Hematopoietic multipotent progenitor cell (in vitro differentiated cells): ENCODE measurements around the gene SCO1. TPM values are rescaled to one million over a fixed set of nuclear protein-coding genes. Genes with fewer than 3 reads are reported as not detected.
A peak's percentile ranks its signal among the peaks of the same experiment; 100 is the strongest.

Experiments used
- DNase-seq, 3 donors: peaks; one replicate each; pipeline ENCODE4 v3.0.0-alpha.2; 2011 to 2015; ENCODE audit warnings: low read depth in 2 of 3, low spot score in 2 of 3
- total RNA-seq: library from RNA; depleted of rRNA; stranded (reverse); fragments of >200 nt; gene quantifications from one replicate; pipeline ENCODE4 v1.2.3, GENCODE V29; 2012

SCO1 gene
- total RNA-seq, 1 donor = 16.7 TPM

DNA sequence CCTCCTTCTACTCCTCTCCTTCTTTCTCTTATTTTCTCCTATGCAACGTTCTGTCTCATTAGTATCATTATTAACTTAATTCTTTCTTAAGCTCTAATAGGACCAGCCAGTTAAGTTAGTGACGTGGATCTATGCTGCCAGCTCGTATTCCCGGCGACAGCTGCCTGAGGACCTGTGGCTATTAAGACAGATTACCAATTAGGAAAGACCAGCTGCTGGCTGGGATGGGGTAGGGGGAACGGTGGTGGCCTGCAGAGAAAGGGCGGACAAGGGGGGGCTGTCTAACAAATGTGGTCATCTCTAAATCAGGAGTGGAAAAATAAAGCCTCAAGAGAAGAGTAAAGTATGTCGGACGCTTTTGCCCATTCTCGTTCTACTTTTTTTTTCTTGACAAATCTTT, 39.5 kb downstream of the SCO1 start:
- DNase-seq = no peak

DNA sequence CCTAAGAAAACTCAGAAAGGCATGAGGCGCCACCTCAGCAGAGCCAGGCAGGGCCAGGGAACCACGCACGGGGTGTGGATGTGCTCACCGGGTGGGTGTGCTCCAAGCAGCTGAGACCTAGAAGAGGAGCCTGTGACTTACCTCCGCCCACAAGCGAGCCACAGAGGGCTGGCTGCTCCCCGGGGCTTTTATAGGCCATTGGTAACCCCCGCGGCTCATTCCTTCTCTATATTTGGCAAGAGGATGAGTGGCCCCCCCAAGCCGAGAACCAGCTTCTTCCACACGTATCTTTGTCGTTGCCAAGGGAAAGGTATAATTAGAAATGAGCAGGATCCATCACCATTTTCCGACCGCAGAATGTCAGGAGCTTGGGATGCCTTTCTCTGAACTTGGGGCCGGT, 40.2 kb downstream of the SCO1 start, which contains the start of gene MYH3:
TSS of gene MYH3 (minus strand) at position 162 of the 400 bp plus-strand sequence. CDS start 2,245 bp downstream, outside the sequence.
- DNase-seq = no peak

DNA sequence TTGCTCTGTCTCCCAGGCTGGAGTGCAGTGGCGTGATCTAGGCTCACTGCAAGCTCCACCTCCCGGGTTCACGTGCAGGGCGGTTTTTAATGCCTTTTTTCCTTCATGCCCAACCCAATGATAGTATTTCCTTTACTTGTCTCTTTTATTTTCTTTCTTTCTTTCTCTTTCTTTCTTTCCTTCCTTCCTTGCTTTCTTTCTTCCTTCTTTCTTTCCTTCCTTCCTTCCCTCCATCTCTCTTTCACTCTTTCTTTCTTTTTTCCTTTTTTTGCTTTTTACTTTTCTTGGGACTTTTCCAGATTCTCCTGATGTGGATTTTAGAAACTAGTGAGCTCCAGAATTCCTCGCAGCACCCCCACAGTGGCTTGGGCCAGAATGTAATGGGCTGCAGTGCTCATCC, 43.3 kb downstream of the SCO1 start:
- no peak for DNase-seq

DNA sequence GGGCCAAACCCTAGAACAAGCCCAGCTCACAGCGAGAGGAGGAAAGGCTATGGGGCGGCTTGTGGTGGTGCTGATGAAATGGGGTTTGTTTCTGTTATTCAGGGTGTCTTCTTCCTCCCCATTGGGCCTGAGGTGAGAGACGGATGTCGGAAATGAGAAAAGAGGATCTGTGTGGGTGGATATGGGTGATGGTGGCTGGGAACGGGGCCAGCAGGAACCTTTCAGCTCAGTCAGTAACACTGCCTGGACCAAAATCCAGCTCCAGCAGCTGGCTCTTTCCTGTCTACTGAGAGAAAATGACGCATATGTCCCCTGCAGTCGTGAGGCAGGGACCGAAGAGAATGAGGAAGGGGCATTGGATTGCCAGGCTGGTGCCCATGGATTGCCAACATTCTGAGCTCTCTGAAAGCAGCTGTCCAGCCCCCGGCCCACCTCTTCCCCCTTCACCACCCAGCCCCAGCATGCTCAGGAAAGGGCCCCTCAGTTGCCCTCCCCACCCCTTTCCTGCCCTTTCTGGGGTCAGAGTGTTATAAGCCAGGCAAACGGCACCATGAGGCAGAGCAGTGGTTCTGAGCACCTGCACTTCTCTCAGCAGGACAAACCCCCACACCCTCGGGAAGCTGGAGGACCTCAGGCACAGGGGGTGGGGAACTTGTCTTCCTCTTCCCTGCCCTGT, 44.2 kb downstream of the SCO1 start:
- DNase-seq = peak in 2 of 3 donors; percentile 76 to 91

DNA sequence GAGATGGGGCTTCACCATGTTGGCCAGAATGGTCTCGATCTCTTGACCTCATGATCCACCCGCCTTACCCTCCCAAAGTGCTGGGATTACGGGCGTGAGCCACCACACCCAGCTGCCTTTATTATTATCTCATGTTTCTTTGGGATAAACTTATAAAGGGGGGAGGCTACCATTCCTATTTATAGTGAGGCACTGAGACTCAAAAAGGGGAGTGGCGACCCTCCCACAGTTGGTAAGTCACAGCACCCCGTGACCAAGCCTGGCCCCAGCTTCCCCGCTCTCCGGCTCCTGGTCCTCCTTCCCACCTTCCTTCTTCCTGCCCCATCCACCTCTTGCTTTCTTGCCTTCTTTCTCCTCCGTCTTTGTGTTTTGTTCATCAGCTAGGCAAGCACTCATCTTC, 45.4 kb downstream of the SCO1 start:
- DNase-seq = no peak

DNA sequence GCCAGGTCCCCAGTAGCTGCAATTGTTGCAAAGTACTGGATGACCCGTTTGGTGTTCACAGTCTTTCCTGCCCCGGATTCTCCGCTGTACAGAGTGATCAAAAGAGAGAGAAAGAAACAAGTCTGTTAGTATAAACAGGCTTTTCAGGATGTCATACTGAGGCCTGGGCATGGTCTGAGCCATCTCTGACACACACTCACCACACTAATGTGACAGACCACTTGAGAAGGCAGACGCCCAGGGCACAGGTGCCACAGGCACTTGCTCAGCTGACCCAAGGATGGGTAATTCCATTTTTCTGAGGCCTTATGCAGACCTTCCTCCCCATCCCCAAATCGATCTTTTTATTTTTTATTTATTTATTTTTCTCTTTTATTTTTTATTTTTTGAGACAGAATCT, 47.7 kb downstream of the SCO1 start:
- no peak for DNase-seq

DNA sequence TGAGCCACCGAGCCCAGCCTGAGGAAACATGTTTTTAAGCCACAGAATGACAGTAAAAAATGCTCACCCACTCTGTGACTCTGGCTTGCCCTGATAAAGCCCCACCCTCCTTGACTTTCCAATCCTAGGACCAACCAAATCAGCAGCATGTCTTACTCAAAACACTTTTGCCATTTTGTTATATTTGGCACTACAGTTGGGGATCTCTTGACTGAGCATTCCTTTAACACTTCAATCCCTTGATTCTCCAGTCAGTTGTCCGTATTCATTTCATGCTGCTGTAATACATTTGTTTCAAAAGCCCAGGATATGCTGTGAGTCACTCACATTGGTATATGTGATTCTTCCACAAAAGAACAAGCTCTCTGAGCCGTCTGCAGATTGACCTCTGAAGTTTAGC, 48.4 kb downstream of the SCO1 start:
- no peak for DNase-seq

DNA sequence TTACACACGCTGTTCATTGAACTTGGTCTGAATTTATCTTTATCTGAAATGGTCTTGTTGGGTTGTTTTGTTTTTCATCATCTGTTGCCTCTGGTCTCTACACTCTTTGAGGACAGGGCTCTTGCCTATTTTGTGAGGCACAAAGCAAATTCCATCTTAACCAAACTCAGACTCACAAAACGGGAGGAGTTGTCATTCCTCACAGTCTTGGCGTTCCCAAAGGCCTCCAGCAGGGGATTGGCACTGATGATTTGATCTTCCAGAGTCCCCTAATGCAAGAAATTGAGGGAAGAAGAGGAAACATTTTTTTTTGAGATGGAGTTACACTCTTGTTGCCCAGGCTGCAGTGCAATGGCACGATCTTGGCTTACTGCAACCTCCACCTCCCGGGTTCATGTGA, 49.0 kb downstream of the SCO1 start:
- DNase-seq = no peak

DNA sequence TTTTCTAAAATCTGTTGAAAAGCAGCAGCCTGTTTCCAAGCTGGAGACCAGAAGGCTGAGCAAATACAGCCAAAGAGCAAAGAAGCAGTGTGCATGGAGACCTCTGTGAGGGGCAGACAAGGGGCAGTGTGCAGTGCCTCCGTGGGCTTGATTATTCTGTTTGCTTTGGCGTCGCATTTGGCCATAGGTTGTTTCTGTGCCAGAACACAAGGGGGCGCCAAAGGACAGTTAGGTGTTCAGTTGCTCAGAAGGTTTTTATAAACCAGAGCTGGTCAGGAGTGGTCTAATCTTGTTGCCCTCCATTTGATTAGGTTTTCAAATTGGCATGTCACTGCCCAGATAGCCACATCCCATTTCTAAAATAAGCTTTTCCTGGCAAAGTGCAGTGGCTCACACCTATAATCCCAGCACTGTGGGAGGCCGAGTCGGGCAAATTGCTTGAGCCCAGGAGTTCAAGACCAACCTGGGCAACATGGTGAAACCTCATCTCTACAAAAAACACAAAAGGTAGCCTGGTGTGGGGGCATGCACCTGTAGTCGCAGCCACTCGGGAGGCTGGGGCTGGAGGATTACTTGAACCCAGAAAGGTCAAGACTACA, 50.8 kb downstream of the SCO1 start:
- DNase-seq = peak; percentile 46 to 82 (median 71)

DNA sequence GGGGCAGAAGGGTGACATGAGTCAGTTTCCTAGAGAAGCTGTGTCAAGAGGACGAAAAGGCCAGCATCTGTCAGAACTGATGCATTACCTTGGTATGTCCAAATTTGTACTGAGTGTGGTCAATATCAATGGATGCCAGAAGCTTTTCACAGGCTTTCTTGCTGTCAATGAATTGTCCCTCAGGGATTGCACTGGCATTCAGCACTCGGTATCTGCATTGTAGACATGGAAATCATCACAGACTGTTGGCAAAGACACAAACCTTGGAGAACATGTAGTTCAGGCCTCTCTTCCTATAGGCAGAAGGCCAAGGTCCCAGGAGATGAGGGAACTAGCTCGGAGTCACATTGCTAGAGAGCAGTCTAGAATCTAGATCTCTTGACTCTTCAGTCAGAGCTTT, 56.9 kb downstream of the SCO1 start:
- no peak for DNase-seq

DNA sequence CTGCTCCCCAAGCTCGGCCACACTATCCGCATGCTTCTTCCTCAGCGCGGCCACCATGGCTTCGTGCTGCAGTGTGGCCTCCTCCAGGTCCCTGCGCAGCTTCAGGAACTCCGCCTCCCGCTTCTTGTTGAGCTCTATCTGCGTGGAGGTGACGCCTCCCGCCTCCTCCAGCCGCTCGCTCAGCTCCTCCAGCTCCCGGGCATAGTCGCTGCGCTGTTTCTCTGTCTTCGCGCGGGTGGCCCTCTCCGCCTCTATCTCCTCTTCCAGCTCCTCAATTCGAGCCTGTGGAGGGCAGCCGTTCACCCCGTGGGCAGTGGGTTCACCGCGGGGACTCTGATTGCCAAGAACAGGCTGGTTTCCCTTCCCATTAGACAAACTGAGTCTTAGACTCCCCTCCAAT, 59.2 kb downstream of the SCO1 start:
- no peak for DNase-seq

DNA sequence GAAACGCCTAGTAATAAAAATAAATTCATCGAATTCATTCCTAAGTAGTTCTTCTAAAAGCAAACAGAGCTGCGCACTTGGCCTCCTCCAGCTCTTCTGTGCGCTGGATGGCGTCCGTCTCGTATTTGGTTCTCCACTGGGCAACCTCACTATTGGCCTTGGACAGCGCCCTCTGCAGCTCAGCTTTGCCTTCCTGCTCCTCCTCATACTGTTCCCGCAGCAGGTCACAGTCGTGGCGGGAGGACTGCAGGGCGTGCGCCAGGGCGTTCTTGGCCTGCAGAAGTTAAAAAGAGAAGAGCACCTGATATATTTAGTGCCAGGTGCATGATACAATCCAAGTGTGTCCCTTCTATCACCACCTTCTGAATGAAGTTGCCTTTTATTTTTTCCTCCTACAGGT, 62.0 kb downstream of the SCO1 start:
- DNase-seq = no peak

DNA sequence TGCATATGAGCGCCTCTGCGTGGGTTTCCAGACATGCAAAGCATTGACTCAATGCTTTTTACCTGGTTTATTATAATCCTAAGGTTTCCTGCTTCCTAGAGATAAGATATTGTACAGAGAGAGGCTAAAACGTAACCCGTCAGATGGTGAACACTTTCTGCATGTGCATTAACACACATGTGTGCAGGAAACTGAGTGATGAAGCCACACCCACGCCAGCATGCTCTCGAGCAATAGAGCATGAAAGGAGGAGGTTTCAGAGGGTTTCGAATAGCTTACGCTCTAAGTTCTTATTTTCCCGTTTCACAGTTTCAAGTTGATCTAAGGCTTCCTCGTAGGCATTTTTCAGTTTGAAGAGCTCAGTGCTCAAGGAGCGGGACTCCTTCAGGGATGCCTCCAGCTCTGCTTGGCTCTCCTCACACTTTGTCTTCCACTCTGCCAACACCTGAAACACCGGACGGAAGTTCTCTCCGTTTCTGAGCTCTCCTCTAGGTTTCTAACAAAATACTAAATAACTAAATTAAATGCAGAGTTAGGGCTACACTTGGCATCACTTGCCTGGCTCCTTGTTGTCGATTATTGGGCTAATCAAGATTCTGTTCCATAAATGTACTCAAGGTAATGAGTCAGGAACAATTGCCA, 63.5 kb downstream of the SCO1 start:
- DNase-seq = no peak

DNA sequence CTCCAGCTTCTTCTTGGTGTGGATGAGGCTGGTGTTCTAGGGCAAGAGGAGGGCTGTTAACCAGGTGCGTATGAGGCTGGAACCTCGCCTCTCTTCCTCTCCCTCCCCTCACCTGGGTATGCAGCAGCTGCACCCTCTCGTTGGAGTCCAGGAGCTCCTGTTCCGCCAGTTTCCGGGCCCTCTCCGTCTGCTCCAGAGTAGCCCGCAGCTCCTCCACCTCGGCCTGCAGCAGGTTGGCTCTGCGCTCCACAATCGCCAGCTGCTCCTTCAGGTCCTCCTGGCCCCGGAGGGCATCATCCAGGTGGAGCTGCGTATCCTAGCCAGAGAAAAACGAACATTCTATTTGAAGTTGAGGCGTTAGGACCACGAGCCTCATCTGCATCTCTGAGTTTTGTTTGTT, 65.6 kb downstream of the SCO1 start:
- DNase-seq = no peak

DNA sequence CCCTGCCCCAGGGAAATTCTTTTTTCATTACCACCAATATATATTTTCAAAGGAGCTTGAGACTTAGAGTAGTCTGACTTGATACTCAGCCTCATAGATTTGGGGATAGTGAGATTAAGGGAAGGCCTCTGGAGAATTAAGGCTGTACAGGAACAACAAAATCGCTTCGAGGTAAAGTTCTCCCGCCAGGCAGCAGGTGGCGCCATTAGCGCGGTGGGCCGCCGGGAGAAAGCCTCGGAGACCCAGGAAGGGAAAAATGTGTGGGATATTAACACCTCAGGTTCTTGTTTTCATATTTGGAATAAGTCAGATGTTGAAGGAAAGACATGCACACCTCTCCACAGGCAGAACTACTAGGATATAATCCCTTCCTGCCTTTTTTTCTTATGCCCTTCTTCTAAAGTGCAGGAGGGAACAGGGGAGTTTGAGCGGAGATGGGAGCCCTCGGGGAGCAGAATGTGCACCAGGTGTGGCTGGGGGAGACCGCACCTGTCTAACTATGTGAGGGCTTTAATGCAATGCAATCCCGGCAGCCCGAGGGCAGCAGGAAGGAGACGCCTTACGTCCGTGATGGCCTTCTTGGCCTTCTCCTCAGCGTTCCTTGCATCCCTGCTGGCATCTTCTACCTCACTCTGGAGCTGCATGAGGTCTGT, 66.2 kb downstream of the SCO1 start:
- DNase-seq = peak in 1 of 3 donors; percentile 20

DNA sequence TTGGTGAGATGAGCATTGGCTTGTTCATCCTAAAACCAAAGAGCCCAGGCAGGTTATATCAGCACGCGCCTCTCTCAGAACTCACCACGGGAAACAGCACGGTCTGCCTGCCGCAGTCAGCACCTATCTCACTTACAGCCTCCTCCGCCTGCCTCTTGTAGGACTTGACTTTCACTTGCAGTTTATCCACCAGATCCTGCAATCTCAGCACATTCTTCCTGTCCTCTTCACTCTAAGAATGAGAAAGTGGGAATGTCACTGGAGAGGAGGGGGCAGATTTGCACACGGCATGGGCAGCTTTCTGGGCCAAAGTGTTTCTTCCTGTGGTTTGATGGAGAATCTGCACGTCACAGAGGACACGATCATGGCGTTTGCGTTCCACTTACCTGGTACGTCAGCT, 67.6 kb downstream of the SCO1 start:
- DNase-seq = no peak

DNA sequence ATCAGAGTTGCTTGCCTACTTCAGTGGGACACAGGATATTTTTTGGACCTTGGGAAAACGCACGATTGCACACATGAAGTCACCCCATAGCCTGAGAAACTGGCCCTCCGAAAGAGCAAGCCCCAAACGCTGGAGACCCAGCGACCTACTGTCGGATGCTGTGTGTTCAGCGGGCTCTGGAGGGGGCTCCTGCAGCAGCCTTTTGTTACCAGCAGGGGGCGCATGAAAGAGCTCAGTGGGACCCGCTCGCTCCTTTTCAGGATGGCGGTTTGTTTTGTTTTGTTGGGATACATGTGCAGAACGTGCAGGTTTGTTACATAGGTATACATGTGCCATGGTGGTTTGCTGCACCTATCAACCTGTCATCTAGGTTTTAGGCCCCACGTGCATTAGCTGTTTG, 68.6 kb downstream of the SCO1 start:
- DNase-seq = no peak

DNA sequence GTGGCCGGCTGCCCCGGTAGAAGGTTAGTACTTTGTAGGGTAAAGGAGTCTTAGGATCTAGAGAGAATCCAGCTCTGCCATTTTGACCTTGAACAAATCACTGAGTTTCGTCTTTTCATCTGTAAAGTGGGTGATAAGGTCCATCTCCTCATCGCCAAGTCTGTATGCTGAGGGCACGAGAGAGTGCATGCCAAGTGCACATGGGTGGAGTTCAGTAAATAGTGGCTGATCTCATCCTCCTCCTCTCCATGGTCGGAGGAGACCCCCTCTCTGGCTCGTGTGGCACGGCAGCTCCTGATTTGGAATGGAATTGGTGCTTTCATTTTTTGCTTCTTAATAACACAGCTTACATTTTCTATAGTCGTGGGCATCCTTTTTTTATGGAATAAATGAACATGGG, 70.9 kb downstream of the SCO1 start:
- no peak for DNase-seq

DNA sequence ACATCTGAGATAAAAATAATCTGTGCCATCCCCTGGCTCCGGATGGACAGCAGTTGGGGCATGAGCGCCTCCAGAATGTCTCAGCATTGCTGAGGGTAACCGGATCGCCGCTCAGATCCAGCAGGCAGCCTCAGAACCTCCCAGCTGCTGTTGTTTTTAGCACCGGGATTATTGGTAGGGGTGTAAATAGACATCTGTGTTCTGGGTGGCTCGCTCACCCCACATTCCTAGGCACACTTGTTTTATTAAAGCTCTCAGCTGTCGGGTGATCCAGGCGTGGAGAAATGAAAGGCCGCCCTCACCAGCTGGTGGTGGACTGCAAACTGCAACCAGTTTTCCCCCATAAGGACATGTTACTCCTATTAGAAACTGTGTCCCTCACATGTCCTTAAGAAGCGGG, 72.4 kb downstream of the SCO1 start:
- no peak for DNase-seq

DNA sequence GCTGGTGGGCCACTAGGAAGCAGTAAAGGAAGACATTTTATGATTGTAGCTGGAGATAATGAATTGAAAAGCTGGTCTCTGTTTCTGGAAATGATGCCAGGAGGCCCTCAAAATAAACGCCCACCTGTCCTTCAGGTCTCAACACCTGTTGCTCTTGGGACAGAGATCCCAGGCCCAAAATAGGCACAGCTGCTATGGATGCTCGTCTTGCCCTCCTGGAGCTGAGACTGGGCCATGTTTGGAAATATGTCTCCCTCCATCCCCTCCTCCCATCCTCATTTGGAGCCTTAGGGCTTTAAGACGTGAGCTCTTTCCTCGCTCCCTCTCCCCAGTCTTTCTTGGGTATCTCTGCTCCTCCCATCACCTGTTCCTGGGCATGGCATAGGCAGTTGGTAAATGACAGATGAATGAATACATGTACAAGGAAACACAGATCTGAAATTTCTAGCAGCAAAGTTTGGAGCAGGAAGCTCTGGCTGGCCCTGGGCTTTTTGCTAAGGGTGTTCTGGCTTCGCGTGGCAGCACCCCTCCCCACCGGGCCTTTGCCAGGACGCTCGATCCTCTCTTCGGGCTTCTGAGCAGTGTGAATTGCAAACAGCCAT, 73.5 kb downstream of the SCO1 start:
- DNase-seq = no peak
